ENCODE measurements around the gene ZGLP1. TPM values are rescaled to one million over a fixed set of nuclear protein-coding genes. Genes with fewer than 3 reads are reported as not detected.
A peak's percentile ranks its signal among the peaks of the same experiment; 100 is the strongest.

ZGLP1 gene
- total and polyA plus RNA-seq, 2 donors (not counting 1 experiment from before 2014, with no cell fraction given) = 6.4 to 8.0 TPM

GRCh38 chr19:10284065-10284959 lies 25.3 kb downstream of the ZGLP1 start:
- Mint-ChIP-seq H3K27ac (no peak overlapping the region), H3K4me1 (peaks cover 38% of the 10 kb centered on the region), H3K27me3 (peaks cover 6% of the 10 kb centered on the region), H3K9me3 (ENCODE audit: insufficient read depth) (no peaks in the 10 kb centered on the region), H3K4me3 (no peak overlapping the region)
- no peak overlapping the region for H3K9ac ChIP-seq (ENCODE audit: low read length)
- DNase-seq = peak; percentile 32
- no peak overlapping the region for H2AFZ ChIP-seq (ENCODE audit: insufficient read depth, low read depth, low read length, poor library complexity, severe bottlenecking)
- peaks cover 37 to 39% of the 10 kb centered on the region in 2 donors for H3K4me1 ChIP-seq (ENCODE audit: control insufficient read depth in 2 of 2, insufficient read depth in 2 of 2, low read length in 2 of 2)
- no peak overlapping the region for H3K27ac ChIP-seq (ENCODE audit: low read length in 2 of 2)
- peaks cover 0 to 27% (median 18%) of the 10 kb centered on the region in 4 experiments for H3K27me3 ChIP-seq (replicated peaks in 1 of 4; ENCODE audit: control extremely low read depth in 1 of 4, control insufficient read depth in 3 of 4, insufficient read depth in 4 of 4, low read length in 3 of 4)
- CTCF ChIA-PET = interaction anchor here (0.6 to 8.5 kb wide), 3 partner anchors 12 to 1291 kb away, joined by 3 to 116 read pairs (median 3); partner anchors contain the start of gene ICAM1
- peaks cover 2 to 33% of the 10 kb centered on the region in 2 experiments for H3K36me3 ChIP-seq (replicated peaks in 1 of 2; ENCODE audit: control extremely low read depth in 1 of 2, control insufficient read depth in 1 of 2, extremely low read depth in 1 of 2, insufficient read depth in 2 of 2, low read length in 1 of 2)
- POLR2A ChIA-PET = no interaction called here
- ATAC-seq (ENCODE audit: low read depth) = no peak
- no peak for TF ChIP-seq CTCF (IDR thresholded peaks at IDR 0.05)
- no peak for TF ChIP-seq EZH2 (IDR thresholded peaks at IDR 0.05; ENCODE audit: borderline replicate concordance, insufficient read depth, low read depth, low read length, poor library complexity, severe bottlenecking)
- no peaks in the 10 kb centered on the region for H3K79me2 ChIP-seq (ENCODE audit: control insufficient read depth, insufficient read depth, low read length)
- H3K4me2 ChIP-seq (replicated peaks; ENCODE audit: low read depth, low read length, poor library complexity, severe bottlenecking) = no peak overlapping the region
- no peak overlapping the region for H3K4me3 ChIP-seq (ENCODE audit: control extremely low read depth in 1 of 5, extremely low read depth in 1 of 5, insufficient read depth in 1 of 5, low read depth in 2 of 5, low read length in 4 of 5)
- intact Hi-C loops (cut with micrococcal nuclease) = no loop called here
- H4K20me1 ChIP-seq (ENCODE audit: control insufficient read depth, insufficient read depth, low read length, poor library complexity, severe bottlenecking) = no peaks in the 10 kb centered on the region
- WGBS (ENCODE audit: insufficient coverage) = 96% methylated on average over 34 of the region's 34 CpGs
- peaks cover 0 to 26% (median 0%) of the 10 kb centered on the region in 3 donors for H3K9me3 ChIP-seq (ENCODE audit: control extremely low read depth in 1 of 3, control insufficient read depth in 2 of 3, insufficient read depth in 1 of 3, low read length in 2 of 3)

Data from B cell (primary cell).